ENCODE data around the gene SNTG2. TPM values are rescaled to one million over a fixed set of nuclear protein-coding genes. Genes with fewer than 3 reads are reported as not detected.

SNTG2 gene
- total and polyA plus RNA-seq, 7 donors: 0.26 to 1.7 (median 0.73) TPM; not detected in 2

- TF ChIP-seq CTCF (IDR thresholded peaks at IDR 0.05): no peak
- DNase-seq (no peak), ATAC-seq (no peak)
- Histone ChIP-seq H3K36me3 (ENCODE audit: insufficient read depth in 1 of 2, low read depth in 1 of 2) (no peaks in the 10 kb centered on the region), H3K27me3 (ENCODE audit: insufficient read depth in 3 of 3, low read length in 2 of 3) (no peaks in the 10 kb centered on the region), H3K4me3 (no peak overlapping the region), H3K4me1 (no peaks in the 10 kb centered on the region), H3K27ac (no peak overlapping the region), H3K9me3 (no peaks in the 10 kb centered on the region)
- intact Hi-C loops (cut with DNase I): no loop called here
- 68 to 75% (median 73%) methylated on average over 8 of the region's 8 CpGs for WGBS, 3 donors
Measured at GRCh38 chr2:925711-926110, 24.9 kb upstream of the SNTG2 start.

- WGBS, 3 donors: 71 to 89% (median 83%) methylated on average over 12 of the region's 12 CpGs
- Histone ChIP-seq H3K27me3 (ENCODE audit: insufficient read depth in 3 of 3, low read length in 2 of 3) (no peaks in the 10 kb centered on the region), H3K9me3 (no peaks in the 10 kb centered on the region), H3K4me3 (no peak overlapping the region), H3K36me3 (ENCODE audit: insufficient read depth in 1 of 2, low read depth in 1 of 2) (no peaks in the 10 kb centered on the region), H3K27ac (no peak overlapping the region), H3K4me1 (no peaks in the 10 kb centered on the region)
- no peak for ATAC-seq
- TF ChIP-seq CTCF (IDR thresholded peaks at IDR 0.05): no peak
- no peak for DNase-seq
- intact Hi-C loops (cut with DNase I): no loop called here
Measured at GRCh38 chr2:926259-926793, 24.3 kb upstream of the SNTG2 start.

- 79 to 93% (median 80%) methylated on average over 9 of the region's 9 CpGs for WGBS, 3 donors
- Histone ChIP-seq H3K36me3 (ENCODE audit: insufficient read depth in 1 of 2, low read depth in 1 of 2) (no peaks in the 10 kb centered on the region), H3K4me1 (no peaks in the 10 kb centered on the region), H3K4me3 (no peak overlapping the region), H3K27ac (no peak overlapping the region), H3K9me3 (no peaks in the 10 kb centered on the region), H3K27me3 (ENCODE audit: insufficient read depth in 3 of 3, low read length in 2 of 3) (no peaks in the 10 kb centered on the region)
- intact Hi-C loops (cut with DNase I): no loop called here
- ATAC-seq (no peak), DNase-seq (no peak)
- TF ChIP-seq CTCF (IDR thresholded peaks at IDR 0.05): no peak
Measured at GRCh38 chr2:926896-927295, 23.8 kb upstream of the SNTG2 start.

- Histone ChIP-seq H3K36me3 (ENCODE audit: insufficient read depth in 1 of 2, low read depth in 1 of 2) (no peaks in the 10 kb centered on the region), H3K27me3 (ENCODE audit: insufficient read depth in 3 of 3, low read length in 2 of 3) (no peaks in the 10 kb centered on the region), H3K27ac (no peak overlapping the region), H3K4me3 (no peak overlapping the region), H3K9me3 (no peaks in the 10 kb centered on the region), H3K4me1 (no peaks in the 10 kb centered on the region)
- TF ChIP-seq CTCF (IDR thresholded peaks at IDR 0.05): no peak
- ATAC-seq: no peak
- 72 to 86% (median 83%) methylated on average over 14 to 16 of the region's 16 CpGs for WGBS, 3 donors
- no peak for DNase-seq
- intact Hi-C loops (cut with DNase I): no loop called here
Measured at GRCh38 chr2:929011-929735, 21.5 kb upstream of the SNTG2 start.

- H3K36me3 ChIP-seq (ENCODE audit: insufficient read depth in 1 of 2, low read depth in 1 of 2): no peaks in the 10 kb centered on the region
- WGBS, 3 donors: 83 to 92% (median 86%) methylated on average over 14 of the region's 14 CpGs
- ATAC-seq: no peak
- H3K4me1 ChIP-seq: no peaks in the 10 kb centered on the region
- intact Hi-C loops (cut with DNase I): no loop called here
- H3K27me3 ChIP-seq (ENCODE audit: insufficient read depth in 3 of 3, low read length in 2 of 3): no peaks in the 10 kb centered on the region
- no peaks in the 10 kb centered on the region for H3K9me3 ChIP-seq
- no peak for TF ChIP-seq CTCF (IDR thresholded peaks at IDR 0.05)
- H3K27ac ChIP-seq: no peak overlapping the region
- no peak overlapping the region for H3K4me3 ChIP-seq
- no peak for DNase-seq
Measured at GRCh38 chr2:929925-930324, 20.7 kb upstream of the SNTG2 start.
